SHP77 (cell line): ENCODE data around the gene TYK2.
"Not testable (repeated sequence)": the region's sequence is repeated elsewhere in the genome, so short reads cannot be mapped to it uniquely, and the experiment has no call there.

Source experiments
- DNase-seq, 2 experiments: peaks; one replicate each; lab custom pipeline; 2025; lab: John Stamatoyannopoulos, UW

The TYK2 gene

DNA sequence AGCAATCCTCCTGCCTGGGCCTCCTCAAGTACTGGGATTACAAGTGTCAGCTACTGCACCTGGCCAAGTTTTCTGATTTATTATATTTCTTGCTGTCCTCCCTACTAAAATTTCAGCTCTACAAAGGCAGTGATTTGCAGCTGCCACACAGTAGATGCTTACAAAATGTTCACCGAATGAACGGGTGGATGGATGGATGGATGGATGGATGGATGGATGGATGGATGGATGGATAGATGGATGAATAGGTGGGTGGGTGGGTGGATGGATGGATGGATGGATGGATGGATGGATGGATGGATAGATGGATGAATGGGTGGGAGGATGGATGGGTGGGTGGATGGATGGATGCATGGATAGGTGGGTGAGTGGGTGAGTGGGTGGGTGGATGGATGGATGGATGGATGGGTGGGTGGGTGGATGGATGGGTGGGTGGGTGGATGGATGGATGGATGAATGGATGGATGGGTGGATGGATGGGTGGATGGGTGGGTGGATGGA is 3.2 kb downstream of the TYK2 start:
- not testable (repeated sequence) for DNase-seq

DNA sequence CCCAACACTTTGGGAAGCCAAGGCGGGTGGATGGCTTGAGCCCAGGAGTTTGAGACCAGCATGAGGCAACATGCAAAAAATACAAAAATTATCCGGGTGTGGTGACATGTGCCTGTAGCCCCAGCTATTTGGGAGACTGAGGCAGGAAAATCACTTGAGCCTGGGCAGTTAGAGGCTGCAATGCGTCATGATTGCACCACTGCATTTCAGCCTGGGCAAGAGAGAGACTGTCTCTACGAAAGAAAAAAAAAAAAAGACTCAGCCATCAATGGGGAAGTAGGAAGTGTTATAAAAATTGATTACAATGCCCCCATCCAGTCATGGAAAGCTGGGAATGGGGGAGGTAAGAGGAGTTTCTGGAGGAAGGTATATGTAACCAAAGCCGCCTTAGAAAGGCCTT is 5.4 kb downstream of the TYK2 start:
- DNase-seq: no peak

DNA sequence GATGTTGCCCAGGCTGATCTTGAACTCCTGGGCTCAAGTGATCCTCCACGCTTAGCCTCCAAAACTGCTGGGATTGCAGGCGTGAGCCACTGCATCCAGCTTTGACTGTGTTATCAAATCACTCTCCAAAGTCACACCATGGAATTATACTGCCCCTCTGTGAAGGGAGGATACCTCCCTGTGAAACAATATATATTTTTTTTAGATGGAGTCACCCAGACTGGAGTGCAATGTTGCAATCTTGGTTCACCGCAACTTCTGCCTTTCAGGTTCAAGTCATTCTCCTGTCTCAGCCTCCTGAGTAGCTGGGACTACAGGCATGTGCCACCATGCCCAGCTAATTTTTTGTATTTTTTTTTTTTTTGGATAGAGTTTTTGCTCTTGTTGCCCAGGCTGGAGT is 7.7 kb downstream of the TYK2 start:
- DNase-seq: no peak

DNA sequence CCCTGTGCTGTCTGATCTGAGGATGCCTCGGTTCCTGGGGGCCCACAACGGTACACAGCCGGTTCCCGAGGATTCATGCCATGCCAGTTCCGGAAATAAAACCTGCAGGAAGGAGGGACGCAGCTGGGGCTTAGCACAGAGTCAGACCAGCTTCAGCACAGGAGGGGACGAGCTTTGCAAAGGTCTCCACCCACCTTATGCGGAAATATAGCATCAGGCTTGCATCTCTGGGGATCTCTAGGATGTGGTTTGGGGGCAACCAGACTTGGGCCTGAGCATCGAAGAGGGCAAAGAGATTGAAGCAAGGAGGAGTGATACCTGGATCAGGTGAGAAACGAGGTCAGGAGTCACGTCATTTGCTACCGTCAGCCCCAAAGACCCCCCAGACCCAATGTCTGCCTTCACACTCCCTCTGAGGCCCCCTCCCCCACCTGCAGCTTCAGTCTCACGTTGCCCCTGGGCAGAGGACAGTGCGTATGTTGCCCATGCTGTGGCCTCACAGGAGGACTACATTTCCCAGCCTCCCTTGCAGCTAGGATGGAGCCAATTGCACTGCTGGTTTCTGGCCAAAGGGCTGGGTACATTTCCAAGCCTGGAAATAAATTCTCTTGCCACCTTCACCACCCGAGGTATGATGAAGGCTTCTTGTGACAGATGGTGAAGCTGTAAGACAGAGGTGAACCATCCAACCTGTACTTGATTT is 12.1 kb downstream of the TYK2 start:
- DNase-seq: no peak

DNA sequence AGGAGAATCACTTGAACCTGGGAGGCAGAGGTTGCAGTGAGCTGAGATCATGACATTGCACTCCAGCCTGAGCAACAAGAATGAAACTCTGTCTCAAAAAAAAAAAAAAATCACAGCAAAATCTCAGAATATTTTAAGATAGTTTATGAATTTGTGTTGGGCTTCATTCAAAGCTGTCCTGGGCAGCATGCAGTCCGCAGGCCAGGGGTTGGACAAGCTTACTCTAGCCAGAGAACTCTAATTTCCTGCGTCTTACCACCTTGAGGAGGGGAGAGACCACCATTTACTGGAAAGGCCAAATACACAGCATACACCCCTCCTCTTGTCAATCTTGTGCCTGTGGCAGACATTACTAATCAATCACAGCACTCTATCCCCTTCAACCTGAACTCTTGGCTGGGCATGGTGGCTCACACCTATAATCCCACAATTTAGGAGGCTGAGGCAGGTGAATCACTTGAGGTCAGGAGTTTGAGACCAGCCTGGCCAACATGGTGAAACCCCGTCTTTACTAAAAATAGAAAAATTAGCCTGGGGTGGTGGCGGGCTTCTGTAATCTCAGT is 13.3 kb downstream of the TYK2 start:
- DNase-seq: not testable (repeated sequence)

DNA sequence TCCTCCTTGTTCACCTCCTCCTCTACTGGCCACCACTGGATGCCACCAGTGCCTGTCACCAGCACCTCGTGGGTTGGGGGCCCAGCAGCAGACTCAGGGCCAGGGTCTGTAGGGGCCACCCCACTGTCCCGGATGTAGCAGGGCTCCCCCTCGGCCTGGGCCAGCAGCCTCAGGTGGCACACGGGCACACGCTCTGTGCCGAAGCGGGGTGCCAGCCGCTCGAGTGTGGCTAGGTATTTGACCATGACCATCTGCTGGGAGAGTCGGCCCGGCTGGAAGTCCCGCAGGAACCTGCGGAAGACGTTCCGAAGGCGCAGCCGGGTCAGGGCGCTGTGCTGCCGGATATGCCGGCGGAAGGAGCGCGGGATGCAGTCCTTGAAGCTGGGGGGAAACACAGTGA is 14.9 kb downstream of the TYK2 start:
- no peak for DNase-seq

DNA sequence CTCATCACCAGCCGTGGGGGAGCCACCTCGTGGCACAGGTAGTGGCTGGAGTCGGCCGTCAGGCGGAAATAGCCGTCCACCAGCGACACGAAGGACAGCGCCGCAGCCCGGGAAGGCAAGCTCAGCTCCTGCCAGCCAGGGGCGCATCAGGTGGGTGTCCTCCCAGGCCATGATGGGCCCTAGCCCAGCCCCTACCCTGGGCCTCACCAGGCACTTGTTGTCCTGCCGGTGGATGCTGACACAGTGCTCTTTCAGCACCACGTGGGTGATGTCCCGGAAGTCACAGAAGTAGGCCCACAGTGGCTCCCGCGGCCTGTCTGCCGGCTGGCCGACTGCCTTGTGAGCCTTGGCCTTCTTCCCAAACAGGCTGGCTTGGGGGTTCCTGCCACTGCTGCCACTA is 15.7 kb downstream of the TYK2 start:
- no peak for DNase-seq

DNA sequence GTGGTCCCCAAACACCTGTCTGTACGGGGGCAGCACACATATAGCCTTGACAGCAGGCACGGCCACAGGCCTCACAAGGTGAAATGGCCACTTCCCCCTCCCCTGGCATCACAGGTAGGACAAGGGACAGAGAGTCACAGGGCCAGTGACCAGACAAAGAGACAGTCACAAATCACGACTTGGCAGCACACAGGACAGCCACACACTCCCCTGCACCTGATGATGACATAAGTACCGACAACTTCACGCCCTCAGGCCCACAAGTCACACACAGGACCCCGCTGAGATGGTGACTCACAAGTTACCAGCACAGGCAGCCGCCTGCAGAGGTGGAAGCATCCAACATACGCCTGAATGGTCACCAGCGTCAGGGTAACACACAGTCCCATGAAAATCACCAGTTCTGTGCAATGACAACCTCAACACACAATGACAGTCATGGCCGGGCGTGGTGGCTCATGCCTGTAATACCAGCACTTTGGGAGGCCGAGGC is 16.5 kb downstream of the TYK2 start:
- DNase-seq: no peak

DNA sequence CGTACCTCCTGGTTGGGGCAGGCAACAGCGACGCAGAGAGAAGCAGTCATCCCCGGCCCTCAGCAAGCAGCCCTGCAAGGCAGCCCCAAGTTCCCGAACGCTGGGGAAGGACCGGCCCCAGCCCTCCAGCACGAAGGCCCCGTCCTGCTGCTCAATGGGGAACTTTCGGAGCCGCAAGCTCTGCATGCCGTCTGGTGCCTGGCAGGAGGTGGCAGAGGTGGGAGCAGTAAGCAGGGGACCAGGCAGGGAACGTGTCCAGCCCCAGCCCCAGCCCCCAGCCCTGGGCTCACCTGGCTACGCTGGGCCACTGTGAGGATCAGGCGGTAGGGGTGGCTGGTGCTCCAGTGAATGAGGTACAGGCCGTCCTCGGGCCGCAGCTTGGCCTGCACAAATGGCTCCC is 18.1 kb downstream of the TYK2 start:
- no peak for DNase-seq

DNA sequence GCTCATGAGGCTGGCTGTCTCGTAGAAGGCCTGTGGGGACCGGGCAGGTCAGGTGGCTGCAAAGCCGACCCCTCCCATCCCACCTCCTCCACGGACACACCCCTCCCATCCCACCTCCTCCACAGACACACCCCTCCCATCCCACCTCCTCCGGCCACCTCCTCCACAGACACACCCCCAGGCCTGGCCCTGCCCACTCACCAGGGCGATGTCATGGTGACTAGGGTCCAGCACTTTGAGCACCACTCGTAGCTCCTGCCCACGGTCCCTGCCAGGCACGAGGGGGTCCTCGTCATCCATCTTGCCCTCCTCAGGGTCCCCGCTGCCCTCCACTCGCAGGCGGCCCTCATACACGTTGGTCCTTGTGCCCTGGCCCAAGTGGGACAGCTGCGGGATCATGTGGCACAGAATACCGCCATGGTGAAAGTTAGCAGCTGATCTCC is 18.8 kb downstream of the TYK2 start:
- no peak for DNase-seq

DNA sequence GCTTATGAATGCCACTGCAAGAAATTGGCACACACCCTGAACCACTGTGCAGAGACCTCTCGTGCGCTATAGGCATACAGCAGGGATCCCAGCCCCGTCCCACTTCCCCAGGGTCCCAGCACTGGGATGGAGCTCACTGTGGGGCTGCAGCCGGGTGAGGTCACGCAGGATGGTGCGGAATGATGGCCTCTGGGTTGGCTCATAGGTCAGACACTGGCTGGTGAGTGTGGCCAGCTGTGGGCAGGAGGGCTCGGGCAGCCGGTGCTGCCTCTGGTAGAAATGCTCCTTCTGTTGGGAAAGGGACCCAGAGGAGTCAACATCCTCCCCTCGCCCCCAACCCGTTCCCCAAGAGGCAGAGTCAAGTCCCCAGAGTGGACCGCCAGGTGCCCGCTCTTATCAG is 23.9 kb downstream of the TYK2 start:
- no peak for DNase-seq

DNA sequence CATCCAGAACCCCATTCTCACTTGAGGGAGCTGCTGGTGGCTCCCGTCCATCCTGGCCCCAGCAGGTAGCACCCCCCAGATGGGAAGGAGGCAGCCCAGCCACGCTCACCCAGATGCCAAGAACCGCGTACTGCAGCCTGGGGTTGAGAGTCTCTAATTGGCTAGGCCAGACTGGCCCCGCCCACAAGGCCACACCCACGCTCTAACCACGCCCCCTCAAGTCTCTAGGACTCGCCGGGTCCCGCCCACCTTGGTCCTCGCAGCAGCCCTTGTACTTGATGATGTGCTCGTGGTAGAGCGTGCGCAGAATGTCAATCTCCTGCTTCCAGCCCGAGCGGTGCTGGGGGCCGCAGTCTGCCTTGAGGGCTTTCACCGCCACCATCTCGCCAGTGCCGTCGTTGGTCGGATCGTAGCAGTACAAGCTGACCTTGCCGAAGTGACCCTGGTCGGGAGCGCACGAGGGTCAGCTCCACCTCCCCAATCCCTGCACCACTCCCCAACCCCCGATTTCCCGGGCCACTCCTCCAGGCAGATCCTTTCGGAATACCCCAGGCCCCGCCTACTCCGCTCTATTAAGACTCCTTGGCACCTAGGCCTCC is 26.5 kb downstream of the TYK2 start:
- DNase-seq: no peak

DNA sequence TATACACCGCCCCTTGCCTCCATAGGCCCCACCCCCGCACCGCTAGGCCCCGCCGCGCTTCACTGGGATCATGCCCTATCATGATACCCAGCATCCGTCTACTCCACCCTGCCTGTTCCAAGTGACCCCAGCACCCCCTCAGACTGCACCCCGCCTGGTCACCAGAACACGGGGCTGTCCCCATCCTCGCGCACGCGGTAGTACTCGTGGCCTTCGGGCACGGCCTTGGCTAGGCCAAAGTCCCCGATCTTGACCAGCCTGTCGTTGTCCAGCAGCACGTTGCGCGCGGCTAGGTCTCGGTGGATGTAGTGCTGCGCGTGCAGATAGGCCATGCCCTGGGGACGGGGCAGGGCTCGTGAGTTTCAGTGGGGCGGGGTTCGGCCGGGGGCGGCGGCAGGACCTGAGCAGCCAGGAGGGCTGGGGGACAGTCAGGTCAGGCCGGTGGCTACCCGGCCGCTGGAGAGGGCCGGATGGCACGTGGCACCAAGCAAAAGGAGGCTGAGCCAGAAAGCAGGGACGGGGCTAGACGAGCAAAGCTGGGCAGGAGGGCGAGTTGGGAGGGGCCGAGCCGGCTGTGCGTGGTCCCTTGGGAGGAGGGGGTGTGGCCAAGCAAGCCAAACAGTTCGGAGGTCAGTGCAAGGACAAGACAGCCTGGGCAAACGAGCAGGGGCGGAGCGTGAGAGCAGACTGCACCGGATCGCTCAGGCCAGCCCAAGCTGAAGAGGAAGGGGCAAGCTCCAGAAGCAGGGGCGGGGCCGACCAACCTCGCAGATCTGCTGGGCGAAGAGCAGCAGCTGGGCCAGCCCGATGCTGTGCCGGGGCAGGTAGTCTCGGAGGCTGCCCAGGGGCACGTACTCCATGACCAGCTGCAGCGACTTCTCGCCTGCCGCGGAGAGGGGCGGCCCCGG is 27.4 kb downstream of the TYK2 start:
- no peak for DNase-seq

DNA sequence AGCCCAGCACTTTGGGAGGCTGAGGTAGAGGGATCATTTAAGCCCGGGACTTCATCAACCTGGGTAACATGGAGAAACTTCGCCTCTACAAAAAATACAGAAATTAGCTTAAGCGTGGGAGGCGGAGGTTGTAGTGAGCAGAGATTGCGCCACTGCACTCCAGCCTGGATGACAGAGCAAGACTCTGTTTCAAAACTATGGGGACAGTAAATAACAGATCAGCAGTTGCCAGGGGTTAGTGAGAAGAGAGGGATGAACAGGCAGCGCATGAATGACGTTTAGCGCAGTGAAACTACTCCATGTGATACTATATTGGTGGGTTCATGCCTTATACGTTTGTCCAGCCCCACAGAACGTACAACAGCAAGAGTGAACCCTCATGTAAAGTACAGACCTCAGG is 33.9 kb downstream of the TYK2 start:
- DNase-seq: no peak

DNA sequence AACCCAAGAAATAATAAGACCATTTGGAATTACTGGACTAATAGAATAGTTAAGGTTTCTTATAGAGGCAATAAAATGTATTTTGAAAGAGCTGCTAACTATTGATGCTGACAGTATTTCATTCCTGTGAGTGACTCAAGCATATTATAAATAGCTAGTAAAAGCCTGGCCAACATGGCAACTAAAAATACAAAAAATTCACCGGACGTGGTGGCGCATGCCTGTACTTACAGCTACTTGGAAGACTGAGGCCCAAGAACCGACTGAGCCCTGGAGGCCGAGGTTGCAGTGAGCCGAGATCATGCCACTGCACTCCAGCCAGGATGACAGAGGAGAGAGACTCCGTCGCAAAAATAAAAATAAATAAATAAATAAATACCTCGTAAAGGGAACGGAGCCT is 35.6 kb downstream of the TYK2 start:
- DNase-seq: no peak

DNA sequence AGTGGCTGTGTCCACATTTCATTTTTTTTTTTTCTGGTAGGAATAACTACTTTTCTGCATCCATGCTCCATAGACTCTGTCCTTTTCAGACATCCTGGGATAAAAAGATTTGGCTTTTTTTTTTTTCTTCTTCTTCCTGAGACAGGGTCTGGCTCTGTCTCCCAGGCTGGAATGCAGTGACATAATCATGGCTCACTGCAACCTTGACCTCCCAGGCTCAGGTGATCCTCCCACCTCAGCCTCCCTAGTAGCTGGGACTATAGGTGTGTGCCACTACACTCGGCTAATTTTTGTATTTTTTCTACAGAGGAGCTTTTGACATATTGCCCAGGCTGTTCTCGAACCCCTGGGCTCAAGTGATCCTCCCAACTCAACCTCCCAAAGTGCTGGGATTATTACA is 36.9 kb downstream of the TYK2 start:
- no peak for DNase-seq

DNA sequence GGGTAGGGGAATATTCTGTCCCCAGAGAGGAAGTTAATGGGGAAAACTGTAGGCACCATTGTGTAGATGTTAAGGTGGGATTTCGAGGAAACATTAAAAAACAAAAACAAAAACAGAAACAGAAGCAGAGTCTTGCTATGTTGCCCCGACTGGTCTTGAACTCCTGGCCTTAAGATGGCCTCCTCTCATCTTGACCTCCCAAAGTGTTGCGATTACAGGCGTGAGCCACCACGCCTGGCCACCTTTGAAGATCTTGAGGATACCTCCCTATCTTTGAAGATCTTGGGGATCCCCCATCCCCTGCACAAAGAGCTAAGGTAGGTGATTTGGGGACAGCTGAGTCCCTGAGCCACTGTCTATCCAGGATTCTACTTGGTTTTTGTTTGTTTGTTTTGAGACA is 40.4 kb downstream of the TYK2 start:
- DNase-seq: no peak

DNA sequence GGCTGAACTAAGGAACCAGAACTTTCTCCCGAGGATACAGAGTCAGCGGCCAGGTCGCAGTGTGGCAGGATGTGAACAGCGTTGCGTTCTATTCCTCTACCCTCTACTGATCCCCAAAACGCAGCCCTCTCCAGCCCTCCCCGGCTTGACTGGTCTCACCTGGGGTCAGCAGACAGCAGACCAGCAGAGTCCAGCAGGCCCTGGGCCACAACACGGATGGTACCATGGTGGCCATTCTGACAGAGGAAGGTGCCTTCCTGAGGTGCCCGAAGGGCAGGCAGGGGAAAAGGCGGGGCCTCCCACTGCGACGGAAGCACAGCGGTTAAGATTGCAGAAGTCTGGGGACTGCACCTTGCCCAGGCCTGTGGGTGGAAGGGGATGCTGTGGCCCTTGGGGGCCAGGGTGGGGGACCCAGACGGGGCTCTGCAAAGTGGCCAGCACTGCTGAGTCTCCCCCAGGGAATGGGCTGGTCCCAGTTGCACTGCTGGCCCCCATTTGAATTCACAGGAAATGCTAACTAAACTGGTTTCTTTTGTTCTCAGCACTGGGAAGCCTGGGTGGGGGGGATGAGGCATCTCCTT is 40.9 kb downstream of the TYK2 start, which contains the start of gene ICAM3:
TSS of gene ICAM3 (minus strand) at position 245 of the 581 bp plus-strand sequence. CDS start at position 235, 10 bp downstream.
- DNase-seq: no peak

DNA sequence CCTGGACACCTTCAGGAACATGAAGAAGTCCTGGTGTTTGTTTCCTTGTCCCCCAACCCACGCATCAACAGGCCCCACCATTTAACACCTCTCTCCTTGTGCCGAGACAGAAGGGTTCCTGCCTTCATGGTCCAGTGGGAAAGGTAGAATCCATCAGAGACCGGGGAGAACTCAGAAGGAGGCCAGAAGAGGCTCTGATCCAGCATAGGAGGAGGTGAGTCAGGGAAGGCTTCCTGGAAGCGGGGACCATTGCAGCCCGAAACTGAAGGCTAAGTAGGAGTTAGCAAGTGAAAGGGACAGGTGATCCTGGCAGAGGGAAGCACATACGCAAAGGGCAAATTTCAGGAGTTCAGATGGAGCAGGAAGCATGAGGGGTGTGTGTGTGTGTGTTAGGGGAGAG is 41.4 kb downstream of the TYK2 start:
- no peak for DNase-seq

DNA sequence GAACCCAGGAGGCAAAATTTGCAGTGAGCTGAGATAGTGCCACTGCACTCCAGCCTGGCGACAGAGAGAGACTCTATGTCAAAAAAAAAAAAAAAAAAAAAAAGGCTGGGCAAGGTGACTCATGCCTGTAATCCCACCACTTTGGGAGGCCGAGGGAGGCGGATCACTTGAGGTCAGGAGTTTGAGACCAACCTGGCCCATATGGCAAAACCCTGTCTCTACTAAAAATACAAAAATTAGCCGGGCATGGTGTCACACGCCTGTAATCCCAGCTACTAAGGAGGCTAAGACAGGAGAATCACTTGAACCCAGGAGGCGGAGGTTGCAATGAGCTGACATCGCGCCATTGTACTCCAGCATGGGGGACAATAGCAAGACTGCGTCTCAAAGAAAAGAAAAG is 43.6 kb downstream of the TYK2 start:
- DNase-seq: not testable (repeated sequence)

DNA sequence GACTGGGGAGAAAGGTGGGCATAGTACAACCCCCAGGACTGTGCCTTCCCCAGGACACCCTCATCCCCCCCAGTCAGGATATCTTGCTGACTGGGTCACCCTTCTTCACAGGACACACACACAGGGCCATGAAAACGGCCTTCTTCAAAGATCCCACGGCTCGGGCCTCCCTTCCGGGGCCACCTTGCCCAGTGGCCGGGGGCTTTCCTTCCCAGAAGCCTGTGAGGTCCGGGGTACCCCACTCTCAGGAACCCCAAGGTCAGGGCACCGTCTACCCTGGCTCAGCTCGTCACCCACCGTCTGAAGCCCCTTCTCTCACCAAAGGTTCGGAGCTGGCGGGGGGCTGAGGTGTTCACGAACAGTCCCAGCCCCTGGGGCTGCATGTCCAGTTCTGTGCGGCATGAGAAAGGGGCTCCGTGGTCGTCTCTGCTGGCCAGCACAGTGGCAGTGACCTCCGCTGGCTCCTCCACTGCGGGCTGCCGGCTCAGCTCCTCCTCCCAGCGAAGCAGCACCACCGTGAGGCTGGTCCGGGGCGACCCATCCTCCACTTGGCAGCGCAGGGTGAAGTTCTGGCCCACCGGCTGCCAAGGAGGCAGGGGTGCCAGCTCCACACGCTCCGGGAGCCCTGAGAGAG is 44.9 kb downstream of the TYK2 start:
- no peak for DNase-seq
